Pancreas (tissue), 10 donors: Measurements from ENCODE around the gene RBPJ. TPM values are rescaled to one million over a fixed set of nuclear protein-coding genes. Genes with fewer than 3 reads are reported as not detected.
A peak's percentile ranks its signal among the peaks of the same experiment; 100 is the strongest.

ENCODE experiments used
- ATAC-seq, 4 donors: fragments of 200-7000 bp; cut with Tn5 transposase; one replicate each; pipeline versions ENCODE4 v1.8.0 to v1.9.1; 2020; ENCODE audit warnings: mild to moderate bottlenecking in 4 of 4, moderate library complexity in 4 of 4
- DNase-seq, 6 donors: peaks; one replicate each; pipeline ENCODE4 v3.0.0-alpha.2; 2020
- FAIRE-seq: peaks from 2 replicates; lab custom pipeline; 2012; peaks lifted over from hg19 to GRCh38; lab: Jason Lieb, UNC
- H3K27ac ChIP-seq, 4 donors: fragments of 200-600 bp; sonication (generic); 1 replicate in 3 of 4; 2 replicates in 1 of 4; pipeline versions ENCODE4 v1.5.0 to v1.8.0; 2020
- H3K27me3 ChIP-seq, 4 donors: fragments of 200-600 bp; one replicate each; pipeline ENCODE4 v1.8.0; 2021
- H3K36me3 ChIP-seq, 3 donors: fragments of 200-600 bp; sonication (generic) in 1 of 3; one replicate each; pipeline versions ENCODE4 v1.5.0 to v1.8.0; 2020 to 2021
- H3K4me1 ChIP-seq, 3 donors: fragments of 200-600 bp; one replicate each; pipeline ENCODE4 v1.8.0; 2021
- H3K4me3 ChIP-seq, 4 donors: fragments of 200-600 bp; sonication (generic) in 2 of 4; one replicate each; pipeline versions ENCODE4 v1.5.0 to v1.8.0; 2020 to 2021
- H3K9me3 ChIP-seq, 4 donors: fragments of 200-600 bp; one replicate each; pipeline ENCODE4 v1.8.0; 2021
- CTCF ChIP-seq, 4 donors: fragments of 200-600 bp; sonication (generic) in 3 of 4; IDR thresholded peaks; one replicate each; pipeline versions ENCODE4 v1.5.0 to v1.8.0; 2021; ENCODE audit warnings: antibody characterized with exemption in 4 of 4
- WGBS, 2 donors: extraction: QIAGEN DNeasy Blood & Tissue Kit; methylation state at CpG; one replicate each; pipeline ENCODE4 v1.1.7; 2013; 5-methylcytosine and 5-hydroxymethylcytosine counted together
- intact Hi-C, 3 donors: fragments of 100-400 bp; cut with DNase I; formaldehyde crosslinking; loops; one replicate each; pipeline versions ENCODE4 v1.11.1 to v1.14.2; 2022
- polyA plus RNA-seq, 2 donors: library from polyadenylated mRNA; stranded (reverse); fragments of 200-250 nt; gene quantifications; one replicate each; pipeline ENCODE4 v1.2.3, GENCODE V29; 2013
- total RNA-seq, 6 donors: library from RNA; stranded (reverse); fragmentation: NEBNext Ultra II Directional in 4 of 6; extraction: Animal tissue kit (Norgen Biotek cat#: 25700) in 4 of 6; gene quantifications; one replicate each; pipeline versions ENCODE4 v1.2.1 to v1.2.4, GENCODE V29; 2021 to 2023
- donor health status: healthy with polysubstance abuse.
- donor health status: DM: no; HTN: no; CAD: no; lungs with moderate emphysema.
- donor health status: DM: no; HTN: no; CAD: no.
- donor health status: control.
- donor health status: control.
- donor health status: Bipolar disorder and iron deficiency.
- donor health status: DM: yes; HTN: yes; CAD: no.
- donor health status: DM: no; HTN: no; CAD: no.
- donor health status: DM: no; HTN: no; CAD: no.
- donor health status: DM: yes; HTN: yes; CAD: no.

The RBPJ gene
- total and polyA plus RNA-seq, 8 donors, result 17.6 to 50.2 (median 24.0) TPM

GRCh38 chr4:26300314-26301307 lies 20.2 kb upstream of the RBPJ start:
- intact Hi-C loops, result no loop called here
- 74 to 78% methylated on average over 8 of the region's 8 CpGs for WGBS, 2 donors
- TF ChIP-seq CTCF (IDR thresholded peaks at IDR 0.05), result no peak

GRCh38 chr4:26302031-26302899 lies 18.5 kb upstream of the RBPJ start:
- intact Hi-C loops, result no loop called here
- Histone ChIP-seq H3K9me3 (no peaks in the 10 kb centered on the region), H3K4me1 (no peaks in the 10 kb centered on the region), H3K27ac (no peak overlapping the region), H3K36me3 (no peaks in the 10 kb centered on the region), H3K4me3 (no peak overlapping the region), H3K27me3 (no peaks in the 10 kb centered on the region)
- FAIRE-seq, result no peak
- ATAC-seq, result peak in 2 of 4 donors; percentile 44 to 47
- DNase-seq, result no peak
- 89 to 94% methylated on average over 5 of the region's 5 CpGs for WGBS, 2 donors
- no peak for TF ChIP-seq CTCF (IDR thresholded peaks at IDR 0.05)

More at GRCh38 chr4:26300314-26301307, 20.2 kb upstream of the RBPJ start:
- Histone ChIP-seq H3K36me3 (no peaks in the 10 kb centered on the region), H3K4me3 (no peak overlapping the region), H3K9me3 (no peaks in the 10 kb centered on the region), H3K27me3 (no peaks in the 10 kb centered on the region), H3K27ac (no peak overlapping the region), H3K4me1 (no peaks in the 10 kb centered on the region)
- no peak for FAIRE-seq
- no peak for ATAC-seq
- no peak for DNase-seq

- Histone ChIP-seq H3K4me3 (no peak overlapping the region), H3K4me1 (no peaks in the 10 kb centered on the region), H3K36me3 (no peaks in the 10 kb centered on the region), H3K9me3 (no peaks in the 10 kb centered on the region), H3K27me3 (no peaks in the 10 kb centered on the region), H3K27ac (no peak overlapping the region)
- TF ChIP-seq CTCF (IDR thresholded peaks at IDR 0.05), result no peak
- FAIRE-seq (no peak), DNase-seq (no peak), ATAC-seq (no peak)
- intact Hi-C loops, result no loop called here
- 96 to 97% methylated on average over 4 of the region's 4 CpGs for WGBS, 2 donors
Observed at GRCh38 chr4:26303008-26303407, 17.8 kb upstream of the RBPJ start.

- H3K36me3 ChIP-seq, result no peaks in the 10 kb centered on the region
- no peaks in the 10 kb centered on the region for H3K9me3 ChIP-seq
- WGBS, 2 donors, result 86 to 89% methylated on average over 6 of the region's 6 CpGs
- no peaks in the 10 kb centered on the region for H3K4me1 ChIP-seq
- H3K27me3 ChIP-seq, result no peaks in the 10 kb centered on the region
- FAIRE-seq, result no peak
- intact Hi-C loops, result no loop called here
- no peak overlapping the region for H3K27ac ChIP-seq
- H3K4me3 ChIP-seq, result no peak overlapping the region
- TF ChIP-seq CTCF (IDR thresholded peaks at IDR 0.05), result no peak
- no peak for ATAC-seq
- DNase-seq, result no peak
Observed at GRCh38 chr4:26307037-26307800, 13.6 kb upstream of the RBPJ start.
